PC-3 (cell line): Measurements from ENCODE around the gene SOBP.

ENCODE experiments used
- CTCF ChIP-seq: fragments of 300-600 bp; sonication (generic); conservative IDR thresholded peaks from 2 replicates; pipeline ENCODE4 v1.5.1; 2017; ENCODE audit warnings: antibody characterized with exemption, low read depth, mild to moderate bottlenecking, low read length
- EZH2phosphoT487 ChIP-seq: fragments of 300-600 bp; sonication (generic); IDR thresholded peaks from 2 replicates; pipeline ENCODE4 v1.6.1; 2018; ENCODE audit warnings: mild to moderate bottlenecking, antibody characterized with exemption, low read length, borderline replicate concordance

GRCh38 chr6:107642095-107642860 lies 152.4 kb downstream of the SOBP start:
- TF ChIP-seq CTCF (no peak), EZH2phosphoT487 (no peak)
